Stimulated activated naive CD4-positive, alpha-beta T cell treated with Interleukin-2 at 50 U/mL for 16 hours (primary cell): ENCODE measurements around the gene DCBLD2.

Experiments
- DNase-seq: peaks from one replicate; lab custom pipeline; 2025; lab: John Stamatoyannopoulos, UW

The DCBLD2 gene

DNA sequence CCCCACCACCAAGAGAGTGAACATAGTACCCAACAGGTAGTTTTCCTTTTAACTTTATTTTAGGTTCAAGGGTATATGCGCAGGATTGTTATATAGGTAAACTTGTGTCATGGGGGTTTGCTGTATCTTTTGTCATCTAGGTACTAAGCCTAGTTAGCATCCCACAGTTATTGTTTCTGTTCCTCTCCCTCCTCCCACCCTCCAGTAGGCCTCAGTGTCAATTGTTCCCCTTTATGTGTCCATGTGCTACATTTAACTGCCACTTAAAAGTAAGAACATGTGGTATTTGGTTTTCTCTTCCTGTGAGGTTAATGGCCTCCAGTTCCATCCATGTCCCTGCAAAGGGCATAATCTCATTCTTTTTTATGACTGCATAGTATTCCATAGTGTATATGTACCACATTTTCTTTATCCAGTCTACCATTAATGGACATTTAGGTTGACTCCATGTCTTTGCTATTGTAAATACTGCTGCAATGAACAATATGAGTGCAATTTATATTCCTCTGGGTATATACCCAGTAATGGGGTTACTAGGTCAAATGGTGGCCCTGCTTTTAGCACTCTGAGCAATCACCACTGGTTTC is 72.2 kb downstream of the DCBLD2 start:
- no peak for DNase-seq

DNA sequence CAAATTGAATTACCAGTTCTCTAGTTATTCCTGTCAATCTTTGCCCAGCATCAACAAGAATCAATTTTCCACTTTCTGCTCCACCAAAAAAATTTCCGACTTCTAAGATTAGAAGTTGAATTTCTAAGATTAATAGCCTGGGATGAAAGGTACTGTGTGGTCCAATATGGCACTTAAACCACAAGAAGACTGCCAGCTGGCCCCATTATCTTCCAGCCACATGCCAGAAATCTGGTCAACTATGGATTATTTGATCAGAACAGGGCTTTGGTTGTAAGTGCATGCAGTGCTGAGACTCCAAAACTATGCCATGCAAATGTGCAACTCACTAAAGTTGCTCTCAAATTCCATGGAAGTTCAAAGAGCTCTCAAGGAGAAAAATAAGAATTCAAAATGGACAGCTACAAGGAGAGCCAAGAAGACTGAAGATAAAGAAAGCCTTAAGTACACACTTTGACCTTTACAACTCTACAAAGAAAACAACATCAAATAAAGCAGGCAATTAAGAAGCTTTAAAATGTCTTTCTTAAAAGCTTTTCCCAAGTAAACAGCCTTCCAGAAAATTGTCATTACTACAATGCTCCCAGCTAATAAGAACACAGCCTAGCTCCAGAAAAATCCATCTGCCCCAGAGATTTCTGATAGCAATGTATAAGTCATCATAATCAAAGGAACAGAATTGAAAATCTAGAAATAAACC is 74.1 kb downstream of the DCBLD2 start:
- DNase-seq = no peak

DNA sequence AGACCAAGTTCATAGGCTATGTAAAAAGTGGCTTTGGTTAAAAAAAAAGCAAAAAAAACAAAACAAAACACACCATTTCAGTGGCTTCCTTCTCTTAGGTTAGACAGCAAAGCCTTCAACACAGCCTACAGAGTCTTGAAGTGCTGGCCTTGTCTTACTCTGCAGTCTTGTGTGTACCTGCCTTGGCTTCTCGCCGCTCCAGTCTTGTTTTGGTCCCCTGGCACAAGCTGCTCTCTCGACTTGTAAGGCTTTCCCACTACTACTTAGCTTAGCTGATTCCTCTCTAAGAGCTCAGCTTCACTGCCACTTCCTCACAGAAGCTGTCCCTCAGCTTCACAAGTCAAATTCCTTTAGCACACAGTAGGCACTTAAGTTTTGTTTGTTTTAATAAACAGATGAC is 75.4 kb downstream of the DCBLD2 start:
- no peak for DNase-seq

DNA sequence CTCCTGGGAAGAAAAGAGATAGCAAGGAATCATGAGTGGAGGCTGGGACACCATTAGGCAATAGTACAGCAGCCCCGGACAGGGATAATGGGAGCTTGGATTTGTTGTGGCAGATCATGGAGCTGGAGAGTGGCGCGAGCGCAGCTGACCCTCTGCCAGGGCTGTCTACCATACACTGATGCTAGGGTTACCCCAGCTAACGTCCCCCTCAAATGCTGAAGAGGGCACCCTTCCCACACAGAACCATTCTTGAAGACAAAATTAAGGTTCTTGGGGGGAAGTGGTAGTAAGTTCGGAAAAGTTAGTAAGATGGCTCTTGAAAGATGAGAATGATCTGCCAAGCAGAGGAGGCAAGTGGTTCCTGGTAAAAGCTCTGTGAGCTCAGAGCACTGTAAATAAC is 77.2 kb downstream of the DCBLD2 start:
- no peak for DNase-seq

DNA sequence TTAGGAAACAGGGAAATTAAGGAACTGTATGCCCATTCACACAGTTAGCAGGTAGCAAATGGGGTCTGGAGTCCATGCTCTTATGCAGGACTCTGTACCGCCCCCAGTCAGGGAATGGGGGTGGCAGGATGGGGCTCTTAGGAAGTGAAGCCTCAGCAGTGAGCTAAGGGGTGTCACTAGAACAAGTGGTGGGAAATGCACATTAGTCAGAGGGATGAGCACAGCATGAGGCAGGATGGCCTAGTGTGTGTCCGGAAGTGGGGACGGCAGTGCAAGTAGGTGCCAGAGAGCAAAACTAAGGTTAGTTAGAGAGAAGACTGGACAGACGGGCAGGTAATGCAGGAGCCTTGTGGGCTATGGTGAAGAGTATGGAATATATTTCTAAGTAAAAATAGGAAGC is 77.7 kb downstream of the DCBLD2 start:
- DNase-seq = no peak

DNA sequence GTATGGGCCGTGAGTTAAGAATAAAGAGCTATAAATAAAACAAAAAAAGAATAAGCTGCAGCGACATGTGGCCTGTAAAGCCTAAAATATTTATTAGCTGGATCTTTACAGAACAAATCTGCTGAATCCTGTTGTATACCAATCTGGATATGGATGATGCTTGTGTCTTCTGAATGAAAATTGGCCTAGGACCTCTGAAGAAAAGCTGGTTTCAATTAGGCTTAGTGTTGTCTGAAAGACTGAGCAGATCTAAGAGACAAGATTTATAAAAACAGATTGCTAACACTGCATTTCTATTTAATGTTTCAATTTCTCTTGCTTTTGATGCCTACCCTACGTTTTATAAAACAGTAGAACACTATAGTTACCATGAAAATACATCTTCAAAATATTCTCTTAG is 80.4 kb downstream of the DCBLD2 start:
- DNase-seq = no peak

GRCh38 chr3:98817547-98818041 is 83.9 kb downstream of the DCBLD2 start:
- DNase-seq = no peak

DNA sequence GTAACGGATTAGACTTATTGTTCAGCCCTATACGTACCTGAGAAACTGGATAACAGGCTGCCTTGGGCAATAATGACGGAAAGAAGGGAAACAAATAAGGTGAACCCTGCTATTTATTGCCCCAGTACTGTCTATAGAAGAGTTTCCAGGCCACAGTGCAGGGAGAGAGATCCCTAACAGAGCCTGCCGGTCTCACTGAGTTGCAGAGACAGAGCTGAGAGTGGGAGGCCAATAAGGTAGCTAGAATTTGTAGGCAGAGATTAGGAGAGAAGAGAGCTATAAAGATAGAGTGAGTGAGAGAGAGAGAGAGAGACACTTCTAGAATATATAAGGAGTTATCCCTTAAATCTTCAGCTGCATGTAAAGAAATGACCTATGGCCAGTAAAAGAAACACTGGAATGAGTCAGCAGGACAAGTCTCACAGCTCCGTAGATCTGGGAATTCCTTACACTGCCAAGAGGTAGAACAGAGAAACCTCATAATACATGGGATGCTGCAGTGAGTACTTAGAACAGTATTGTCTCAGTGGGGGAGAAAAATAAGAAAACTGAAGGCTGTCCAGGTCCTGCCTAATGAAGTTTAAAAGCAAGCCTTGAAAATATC is 86.6 kb downstream of the DCBLD2 start:
- DNase-seq = no peak

DNA sequence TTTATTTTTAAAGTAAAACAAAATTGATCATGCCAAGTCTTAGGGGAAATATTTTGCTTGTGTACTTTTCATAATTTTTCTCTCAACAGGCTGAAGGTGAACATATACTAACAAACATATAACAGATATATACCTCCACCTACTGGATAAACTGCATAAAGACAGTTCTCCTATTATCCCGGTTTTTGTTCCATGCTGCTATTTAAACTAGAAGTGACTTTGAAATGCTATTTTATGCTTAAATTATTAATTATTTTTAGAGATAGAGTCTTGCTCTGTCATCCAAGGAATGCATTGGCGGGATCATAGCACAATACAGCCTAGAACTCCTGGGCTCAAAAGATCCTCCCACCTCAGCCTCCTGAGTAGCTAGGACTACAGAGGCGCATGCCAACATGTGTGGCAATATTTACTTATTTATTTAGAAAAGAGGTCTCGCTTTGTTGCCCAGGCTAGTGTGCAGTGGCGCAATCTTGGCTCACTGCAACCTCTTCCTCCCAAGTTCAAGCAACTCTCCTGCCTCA is 88.6 kb downstream of the DCBLD2 start:
- DNase-seq = no peak

DNA sequence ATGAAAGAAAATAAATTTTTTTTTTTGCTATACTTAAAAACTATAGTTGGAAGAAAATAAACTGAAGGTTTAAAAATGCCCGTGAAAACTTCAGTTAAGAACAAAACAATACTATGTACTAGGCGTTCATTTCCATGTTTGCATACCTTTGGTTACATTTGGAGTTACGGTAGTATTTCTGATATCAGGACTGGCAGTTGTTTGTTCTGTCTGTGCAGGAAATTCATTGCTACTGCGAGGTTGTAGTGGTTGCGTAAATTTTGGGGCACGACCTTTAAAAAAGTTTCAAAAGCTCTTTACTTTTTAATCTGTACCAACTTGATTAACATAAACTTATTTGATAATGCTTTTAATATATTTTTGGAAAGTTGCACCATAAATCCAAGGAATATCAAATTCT is 90.4 kb downstream of the DCBLD2 start:
- DNase-seq = no peak

- DNase-seq = no peak
Measured at GRCh38 chr3:98809557-98809956, 91.9 kb downstream of the DCBLD2 start.

GRCh38 chr3:98808071-98808470 is 93.4 kb downstream of the DCBLD2 start:
- DNase-seq = no peak

DNA sequence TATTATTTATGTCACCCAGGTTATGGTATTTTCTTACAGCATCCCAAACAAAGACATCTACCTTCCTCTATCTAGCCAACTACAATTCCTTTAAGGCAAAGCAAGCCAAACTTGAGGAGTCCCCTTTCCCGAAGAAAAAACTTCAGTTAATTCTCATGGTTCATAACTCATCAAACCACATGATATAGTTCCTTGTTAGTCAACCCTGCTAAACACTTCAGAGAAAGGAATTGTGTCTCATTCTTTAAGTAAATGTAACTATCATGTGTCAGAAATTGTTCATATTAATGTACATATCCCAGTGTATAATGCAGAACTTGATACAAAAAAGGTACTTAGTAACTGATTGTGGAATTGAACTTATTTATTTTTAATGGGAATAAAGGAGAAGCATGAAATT is 93.9 kb downstream of the DCBLD2 start:
- no peak for DNase-seq

GRCh38 chr3:98807011-98807410 is 94.5 kb downstream of the DCBLD2 start:
- no peak for DNase-seq

GRCh38 chr3:98806521-98806920 is 95.0 kb downstream of the DCBLD2 start:
- no peak for DNase-seq

GRCh38 chr3:98805571-98805970 is 95.9 kb downstream of the DCBLD2 start:
- no peak for DNase-seq

DNA sequence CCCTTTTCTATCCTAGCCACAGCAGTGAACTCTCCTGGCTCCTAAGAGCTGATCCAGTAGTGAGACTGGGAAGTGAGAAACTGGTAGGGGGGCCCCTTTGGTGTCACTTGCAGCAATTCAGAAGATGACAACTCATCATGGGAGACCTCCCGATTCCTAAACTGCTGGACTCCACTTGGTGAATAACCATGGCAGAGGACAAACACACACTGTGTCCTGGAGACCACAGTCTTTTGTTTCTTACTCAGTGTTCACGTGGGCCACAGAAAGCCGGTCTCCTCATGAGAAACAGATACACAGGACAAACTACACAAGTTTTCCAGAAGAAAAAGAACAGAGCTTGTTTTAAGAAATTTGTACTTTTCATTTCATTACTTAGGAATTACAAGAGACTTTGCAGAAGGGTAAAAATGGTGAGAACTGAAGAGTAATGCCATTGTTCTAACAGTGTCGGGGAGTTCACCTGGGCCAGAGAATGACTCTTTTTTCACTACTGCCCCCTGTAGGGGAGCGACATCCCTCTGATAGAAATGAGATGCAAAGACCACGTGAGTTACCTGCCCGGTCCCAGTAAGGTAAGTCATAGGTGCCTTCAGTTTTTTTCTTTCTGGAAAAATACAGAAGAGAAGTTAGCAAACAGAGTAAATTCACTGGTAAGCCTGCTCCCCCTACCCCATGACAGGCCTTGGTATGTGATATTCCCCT is 100.3 kb downstream of the DCBLD2 start:
- DNase-seq = no peak

DNA sequence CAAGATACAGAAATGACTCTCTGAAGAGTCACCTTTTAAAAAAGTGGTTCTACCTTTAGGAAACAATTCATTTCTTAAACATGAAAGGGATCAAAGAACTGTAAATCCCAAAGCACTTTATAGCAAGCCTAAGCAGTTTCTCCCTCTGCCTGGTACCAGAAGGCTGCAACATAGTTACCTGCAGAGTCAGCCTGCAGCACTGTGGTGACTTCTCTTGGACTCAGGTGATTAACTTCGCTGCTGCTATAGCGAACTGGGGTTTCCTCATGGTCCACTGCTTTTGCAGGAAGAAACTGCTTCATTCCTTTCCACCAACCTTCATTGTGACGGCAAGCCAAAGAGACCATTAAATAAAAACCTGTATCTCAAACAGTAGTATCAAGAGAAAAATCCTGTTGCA is 101.1 kb downstream of the DCBLD2 start:
- DNase-seq = no peak

DNA sequence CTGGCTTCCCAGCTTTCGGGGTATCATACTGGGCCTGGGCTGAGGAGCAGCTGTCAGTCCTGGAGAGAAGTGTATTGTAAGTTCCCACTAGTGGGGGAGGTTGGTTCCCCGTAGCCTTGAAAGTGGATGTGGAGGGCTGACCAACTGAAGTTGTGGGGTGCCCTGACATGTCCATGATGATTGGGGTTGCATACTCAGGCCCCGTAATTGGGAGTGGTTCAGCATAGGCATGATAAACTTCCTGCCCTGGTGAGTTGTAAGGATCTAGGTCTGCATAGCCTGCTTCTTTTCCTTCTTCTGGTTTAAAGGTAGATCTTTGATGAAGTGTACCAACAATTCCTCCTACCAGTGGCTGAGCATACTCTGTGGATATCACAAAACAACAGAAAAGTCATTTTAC is 102.0 kb downstream of the DCBLD2 start:
- no peak for DNase-seq

DNA sequence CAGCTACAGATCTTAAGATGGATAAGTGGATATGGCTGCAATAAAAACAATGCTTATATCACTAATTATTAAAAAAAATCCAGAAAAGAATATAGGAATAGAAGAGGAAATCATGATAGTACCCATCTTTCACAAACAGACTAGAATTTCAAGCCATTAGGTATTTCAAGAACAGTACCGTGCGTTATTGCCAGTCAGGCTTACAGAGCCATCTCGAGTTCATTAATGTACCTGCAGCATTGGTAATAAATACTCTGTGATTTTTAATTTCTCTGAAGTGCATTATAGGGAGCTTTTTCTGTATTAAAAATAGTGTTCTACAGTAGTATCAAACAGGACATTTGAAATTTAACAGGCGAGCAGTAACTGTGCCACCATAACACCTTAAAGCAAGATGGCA is 102.7 kb downstream of the DCBLD2 start:
- DNase-seq = no peak

- no peak for DNase-seq
Measured at GRCh38 chr3:98797905-98798304, 103.6 kb downstream of the DCBLD2 start.

GRCh38 chr3:98796334-98796733 is 105.2 kb downstream of the DCBLD2 start:
- no peak for DNase-seq

DNA sequence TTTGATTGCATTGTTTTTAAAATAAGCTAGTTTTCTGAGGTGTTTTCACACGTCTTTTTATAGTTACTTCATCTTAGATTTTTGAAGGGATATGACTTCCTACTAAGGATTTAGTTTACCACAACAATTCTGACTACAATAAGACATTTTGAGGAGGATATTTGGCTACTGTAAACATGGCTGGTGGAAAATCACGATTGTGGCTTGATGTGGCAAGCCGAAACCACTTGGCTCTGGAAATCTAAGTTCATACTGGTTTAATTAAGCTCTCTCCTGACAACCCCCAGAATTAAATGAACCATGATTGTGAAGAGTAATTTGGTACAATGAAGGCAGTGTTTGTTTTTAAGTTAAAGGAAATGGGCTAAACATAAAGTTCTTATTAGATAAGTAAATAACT is 107.5 kb downstream of the DCBLD2 start:
- no peak for DNase-seq
